Measurements from ENCODE around the gene IFNGR1.
"Not testable (repeated sequence)": the region's sequence is repeated elsewhere in the genome, so short reads cannot be mapped to it uniquely, and the experiment has no call there.

The IFNGR1 gene

GRCh38 chr6:137235686-137236085 is 16.5 kb upstream of the IFNGR1 start:
- no peak for DNase-seq

DNA sequence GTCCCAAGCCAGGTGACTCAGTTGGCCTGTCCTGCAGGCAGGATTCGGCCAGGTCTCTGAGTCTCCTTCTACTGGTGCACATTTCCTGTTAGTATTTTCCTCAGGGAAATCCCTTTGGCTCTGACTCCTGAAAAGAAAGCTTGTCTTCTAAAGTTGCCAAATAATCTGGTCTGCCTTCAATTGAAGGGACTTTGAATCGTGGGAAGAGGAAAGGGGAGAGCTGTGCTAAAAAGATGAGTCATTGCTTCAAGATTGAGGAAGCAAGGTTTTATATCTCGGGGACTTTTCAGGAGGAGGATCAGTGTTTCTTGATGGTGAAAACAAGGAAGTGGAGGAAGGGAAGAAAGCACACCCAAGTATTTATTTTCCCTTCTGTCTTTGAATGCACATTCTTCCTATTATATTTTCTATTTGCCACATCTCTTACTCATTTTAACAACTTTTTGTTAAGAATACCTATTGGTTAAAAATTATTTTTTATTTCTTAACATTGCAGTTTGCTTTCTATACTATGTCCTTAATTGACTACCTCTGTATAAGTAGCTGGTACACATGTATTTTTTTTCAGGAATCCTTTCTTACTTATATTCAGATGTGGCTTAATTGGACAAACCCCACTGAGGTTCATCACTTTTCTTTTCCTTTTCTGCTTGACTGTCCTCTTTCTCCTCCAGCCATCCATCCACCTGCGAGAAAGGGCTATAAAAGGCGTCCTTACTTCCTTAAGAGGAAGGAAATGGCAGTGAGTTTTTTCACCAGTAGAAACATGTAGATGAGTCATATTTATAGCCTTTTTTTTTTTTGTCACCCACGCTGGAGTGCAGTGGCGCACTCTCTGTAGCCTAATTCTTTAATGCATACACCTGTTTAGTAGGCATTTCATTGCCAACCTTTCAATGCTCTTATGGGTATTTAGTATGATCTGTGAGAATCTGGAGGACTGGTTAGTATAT is 15.0 kb upstream of the IFNGR1 start:
- no peak for DNase-seq

DNA sequence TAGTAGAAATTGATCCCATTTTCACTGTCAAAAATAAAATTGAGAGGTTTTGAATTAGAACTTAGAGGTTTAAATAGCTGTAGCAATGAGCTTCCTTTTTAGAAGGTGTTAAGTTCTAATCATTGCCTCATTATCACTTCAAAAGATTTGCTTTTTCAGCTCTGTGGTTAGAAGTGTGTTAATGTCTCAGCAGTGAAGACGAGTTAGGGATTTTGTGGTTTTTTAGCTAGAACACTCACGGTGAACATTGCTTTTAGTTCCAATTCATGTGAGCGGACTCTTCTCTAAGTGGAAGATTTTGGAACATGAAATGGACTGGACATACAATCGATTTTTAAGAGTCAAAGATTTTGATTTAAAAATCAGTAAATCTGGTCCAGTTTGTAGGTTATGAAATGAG is 12.7 kb upstream of the IFNGR1 start:
- DNase-seq: no peak

DNA sequence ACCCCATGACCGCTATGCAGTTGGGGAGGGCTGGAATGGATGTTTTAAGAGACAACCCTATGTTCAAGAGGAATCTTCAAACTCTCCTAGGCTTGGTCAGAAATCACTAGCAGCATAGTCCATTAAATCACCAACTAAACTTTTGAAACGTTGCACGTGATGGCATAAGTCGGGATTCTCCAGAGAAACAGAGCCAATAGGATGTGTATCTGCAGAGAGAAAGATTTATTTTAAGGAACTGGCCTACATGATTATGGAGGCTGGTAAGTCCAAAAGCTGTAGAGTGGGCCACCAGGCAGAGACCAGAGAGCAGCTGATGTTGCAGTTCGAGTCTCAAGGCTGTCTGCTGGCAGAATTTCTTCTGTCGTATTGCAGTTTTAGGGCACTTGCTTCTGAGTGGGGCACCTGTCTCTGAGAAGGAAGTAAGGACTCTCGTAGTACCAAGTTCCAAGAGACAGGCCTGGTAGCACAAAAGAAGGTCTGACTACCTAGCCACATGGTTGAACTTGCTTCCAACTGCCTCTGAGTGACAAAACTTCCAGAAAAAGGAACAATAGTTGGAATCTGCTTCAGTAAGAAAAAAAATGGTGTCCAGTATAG is 11.9 kb upstream of the IFNGR1 start:
- DNase-seq: no peak

GRCh38 chr6:137230547-137230946 is 11.4 kb upstream of the IFNGR1 start:
- no peak for DNase-seq

- no peak for DNase-seq
These were observed 10.0 kb upstream of the IFNGR1 start for GRCh38 chr6:137229075-137229759.

DNA sequence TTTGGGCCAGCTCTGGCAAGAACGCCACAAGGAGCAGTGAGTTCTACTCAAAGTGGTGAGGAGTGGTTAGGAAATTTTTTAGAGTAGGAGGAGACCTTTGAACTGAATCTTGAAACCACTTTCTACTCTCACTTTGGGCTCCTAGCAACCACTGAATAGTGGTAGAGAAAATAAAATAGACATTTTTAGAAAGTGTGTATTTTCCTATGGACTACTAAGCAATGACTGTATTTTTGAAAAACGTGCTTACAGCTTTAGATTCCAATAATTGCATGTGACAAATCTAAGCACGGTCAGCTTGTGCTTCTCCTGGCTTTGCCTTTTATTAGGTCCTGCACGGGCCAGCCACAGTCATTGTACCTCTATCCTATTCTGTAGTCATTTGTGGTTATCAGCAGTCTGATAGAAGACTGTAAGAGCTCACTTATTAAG is 8.7 kb upstream of the IFNGR1 start:
- no peak for DNase-seq

- no peak for DNase-seq
These were observed 7.5 kb upstream of the IFNGR1 start for GRCh38 chr6:137226697-137227096.

GRCh38 chr6:137224799-137225198 is 5.6 kb upstream of the IFNGR1 start:
- DNase-seq: no peak

DNA sequence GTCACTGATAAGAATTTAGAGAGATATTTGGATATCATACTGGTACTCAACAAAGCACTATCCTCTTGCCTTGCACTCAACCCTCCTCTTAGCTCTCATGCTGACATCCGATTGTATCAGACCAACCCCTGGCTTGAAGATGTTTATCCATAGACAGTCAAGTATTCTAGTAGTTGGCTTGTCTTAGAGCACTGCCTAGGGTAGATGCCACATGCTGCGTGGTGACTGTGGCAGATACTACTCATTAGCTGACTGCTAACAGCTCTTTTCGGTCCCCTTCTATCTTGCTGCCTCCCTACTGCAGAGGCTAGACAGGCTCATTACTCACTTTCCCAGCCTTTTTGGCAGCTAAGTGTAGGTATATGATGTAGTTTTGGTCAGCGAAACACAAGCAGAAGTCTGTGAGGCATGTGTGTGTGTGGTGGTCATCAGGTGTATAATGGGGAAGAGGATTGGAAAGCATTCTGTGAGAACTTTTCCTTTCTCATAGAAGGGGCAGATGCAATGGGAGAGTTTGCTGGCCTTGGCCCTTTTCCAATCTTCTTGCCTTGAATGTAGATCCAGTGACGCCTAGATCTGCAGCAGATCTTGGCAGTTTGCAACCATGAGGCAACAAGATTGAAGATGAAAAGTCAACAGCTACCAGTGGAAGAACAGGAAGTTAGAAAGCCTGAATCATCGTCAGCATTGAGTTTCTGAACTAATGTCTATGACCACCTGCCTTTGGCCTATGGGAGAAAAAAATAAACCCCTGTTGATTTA is 4.4 kb upstream of the IFNGR1 start:
- DNase-seq: no peak

DNA sequence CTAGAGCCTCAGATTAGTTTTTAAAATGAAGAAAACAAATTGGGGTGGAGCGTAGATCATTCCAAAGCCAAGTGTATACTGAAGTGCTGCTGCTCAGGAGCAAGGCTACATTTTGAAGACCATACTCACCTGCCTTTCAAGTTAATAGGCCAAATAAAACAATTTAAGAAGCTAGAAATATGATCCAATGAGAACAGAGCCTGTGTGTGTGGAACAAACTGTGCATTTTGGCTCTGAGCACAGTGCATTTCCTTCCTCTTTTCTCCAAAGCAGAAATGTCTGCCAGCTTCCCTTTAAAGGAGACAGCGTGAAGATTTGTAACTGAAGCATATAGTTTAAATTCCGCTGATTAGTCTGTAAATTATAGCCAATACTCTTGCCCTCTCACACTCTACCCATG is 3.2 kb upstream of the IFNGR1 start:
- no peak for DNase-seq

- DNase-seq: no peak
These were observed 573 bp upstream of the IFNGR1 start for GRCh38 chr6:137219664-137220252.

DNA sequence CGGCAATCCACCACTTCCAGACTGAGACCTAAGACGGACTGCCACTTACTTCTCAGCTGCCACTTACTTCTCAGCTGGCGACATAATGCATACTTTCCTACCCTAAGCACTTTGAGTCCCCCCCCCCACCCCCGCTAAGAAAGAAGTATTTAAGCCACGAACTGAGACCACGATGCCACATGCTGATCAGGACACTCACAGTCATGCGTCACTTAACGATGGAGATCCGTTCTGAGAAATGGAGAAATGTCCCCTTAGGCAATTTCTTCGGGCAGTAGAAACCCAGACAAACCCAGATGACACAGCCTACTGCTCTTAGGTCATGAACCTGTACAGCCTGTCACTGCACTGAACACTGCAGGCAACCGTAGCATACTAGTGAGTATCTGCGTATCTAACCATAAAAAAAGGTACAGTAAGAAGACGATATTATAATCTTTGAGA is 690 bp downstream of the IFNGR1 start:
- no peak for DNase-seq

- no peak for DNase-seq
These were observed 1.2 kb downstream of the IFNGR1 start for GRCh38 chr6:137217801-137218472.

DNA sequence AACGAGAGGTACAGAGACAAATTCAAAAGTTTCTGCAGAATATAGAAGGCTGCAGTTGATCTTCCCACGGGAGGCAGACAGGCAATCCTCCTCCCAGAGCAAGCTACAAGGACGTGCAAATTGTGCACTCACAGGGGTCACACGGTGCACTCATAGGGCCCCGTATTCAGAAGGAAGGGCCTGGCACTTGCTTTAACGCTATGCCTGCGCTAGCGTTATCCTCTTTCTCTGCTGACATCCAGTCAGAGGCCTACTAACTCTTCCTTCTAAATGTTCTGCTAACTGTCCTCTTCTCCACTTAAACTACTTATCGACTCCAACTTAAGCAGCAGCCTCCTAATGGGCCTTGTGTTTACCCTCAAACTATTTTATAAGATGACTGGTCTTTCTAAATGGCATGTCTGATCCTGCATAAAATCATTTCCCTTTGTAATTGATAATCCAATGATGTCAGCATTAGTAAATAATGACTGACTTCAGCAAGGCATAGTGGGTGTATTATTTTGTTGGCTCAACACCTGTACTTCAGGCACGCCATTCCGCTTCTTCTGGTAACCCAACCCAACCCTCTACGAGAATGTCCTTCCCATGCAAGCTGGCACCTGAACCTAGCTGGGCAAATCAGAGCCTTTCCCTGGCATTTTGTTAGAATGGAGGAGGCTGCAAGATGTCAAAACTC is 2.2 kb downstream of the IFNGR1 start:
- no peak for DNase-seq

GRCh38 chr6:137216106-137216505 is 3.1 kb downstream of the IFNGR1 start:
- no peak for DNase-seq

GRCh38 chr6:137215630-137216029 is 3.6 kb downstream of the IFNGR1 start:
- not testable (repeated sequence) for DNase-seq

DNA sequence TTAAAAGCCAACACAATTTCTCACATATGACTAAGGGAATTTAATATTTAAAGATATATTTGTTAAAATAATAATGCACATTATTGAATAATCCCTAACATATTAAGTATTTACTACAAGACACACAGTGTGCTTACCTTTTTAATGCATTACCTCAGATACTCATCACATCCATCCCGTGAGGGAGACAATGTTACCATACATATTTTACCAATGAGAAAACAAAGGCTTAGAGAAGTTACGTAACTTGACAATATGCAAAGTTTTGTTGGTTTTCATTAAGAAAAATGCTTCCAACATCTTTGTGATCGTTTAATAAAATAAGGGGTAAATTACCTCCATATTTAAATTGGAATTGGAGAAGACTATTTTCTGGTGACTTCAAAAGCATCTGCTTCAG is 4.3 kb downstream of the IFNGR1 start:
- DNase-seq: no peak

DNA sequence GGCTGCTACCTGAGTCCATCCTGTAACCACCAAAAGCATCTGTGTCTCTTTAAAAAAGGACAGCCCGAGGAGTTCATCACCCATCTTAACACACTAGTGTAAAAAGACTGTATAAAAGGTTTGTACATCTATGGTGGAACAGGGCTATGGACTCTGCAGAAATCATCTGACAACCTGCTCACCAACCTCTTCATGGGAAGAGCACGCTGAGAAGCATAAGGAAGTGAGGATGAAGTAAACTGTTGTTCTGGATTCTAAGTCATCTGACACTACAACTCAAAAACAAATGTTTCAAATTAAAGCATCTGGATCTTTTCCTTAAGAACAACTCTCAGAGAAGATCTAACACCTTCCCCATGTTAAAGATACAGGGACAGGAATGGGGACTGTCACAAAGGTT is 5.4 kb downstream of the IFNGR1 start:
- DNase-seq: no peak

DNA sequence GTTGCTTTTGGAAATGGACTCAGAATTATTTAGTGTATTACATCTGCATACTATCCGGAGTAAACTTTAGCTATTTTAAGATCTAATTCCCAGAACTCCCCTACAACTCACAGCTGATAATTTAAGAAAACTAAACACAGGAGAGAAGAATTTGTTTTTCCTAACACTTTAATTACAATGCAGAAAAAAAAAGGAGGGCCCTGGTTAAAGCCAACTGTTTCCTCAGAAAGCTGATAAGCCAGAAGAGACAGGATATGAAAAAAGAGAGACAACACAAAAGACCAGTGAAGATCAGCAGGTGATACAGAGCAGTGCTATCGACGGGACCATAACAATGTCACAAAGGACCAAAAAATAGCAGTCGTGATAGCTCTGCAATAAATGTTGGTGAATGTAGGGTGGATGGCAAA is 5.8 kb downstream of the IFNGR1 start:
- no peak for DNase-seq

- no peak for DNase-seq
These were observed 7.3 kb downstream of the IFNGR1 start for GRCh38 chr6:137211910-137212309.

Measured in NCI-H1436 (cell line).